ENCODE results near the gene MNT.

- TF ChIP-seq, protein P1, sequence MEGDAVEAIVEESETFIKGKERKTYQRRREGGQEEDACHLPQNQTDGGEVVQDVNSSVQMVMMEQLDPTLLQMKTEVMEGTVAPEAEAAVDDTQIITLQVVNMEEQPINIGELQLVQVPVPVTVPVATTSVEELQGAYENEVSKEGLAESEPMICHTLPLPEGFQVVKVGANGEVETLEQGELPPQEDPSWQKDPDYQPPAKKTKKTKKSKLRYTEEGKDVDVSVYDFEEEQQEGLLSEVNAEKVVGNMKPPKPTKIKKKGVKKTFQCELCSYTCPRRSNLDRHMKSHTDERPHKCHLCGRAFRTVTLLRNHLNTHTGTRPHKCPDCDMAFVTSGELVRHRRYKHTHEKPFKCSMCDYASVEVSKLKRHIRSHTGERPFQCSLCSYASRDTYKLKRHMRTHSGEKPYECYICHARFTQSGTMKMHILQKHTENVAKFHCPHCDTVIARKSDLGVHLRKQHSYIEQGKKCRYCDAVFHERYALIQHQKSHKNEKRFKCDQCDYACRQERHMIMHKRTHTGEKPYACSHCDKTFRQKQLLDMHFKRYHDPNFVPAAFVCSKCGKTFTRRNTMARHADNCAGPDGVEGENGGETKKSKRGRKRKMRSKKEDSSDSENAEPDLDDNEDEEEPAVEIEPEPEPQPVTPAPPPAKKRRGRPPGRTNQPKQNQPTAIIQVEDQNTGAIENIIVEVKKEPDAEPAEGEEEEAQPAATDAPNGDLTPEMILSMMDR (IDR thresholded peaks at IDR 0.05), result no peak
- no peak for TF ChIP-seq POLR2A (IDR thresholded peaks at IDR 0.05)
These were observed 43.5 kb upstream of the MNT start for GRCh38 chr17:2444382-2444781.

All from Peyer's patch (tissue), 4 donors.